Skeletal muscle tissue (tissue), 4 donors: ENCODE results near the gene C2orf92. TPM values are rescaled to one million over a fixed set of nuclear protein-coding genes. Genes with fewer than 3 reads are reported as not detected.

Experiments
- H3K27ac ChIP-seq: one replicate; pipeline ENCODE4 v1.7.0; 2013; ENCODE audit warnings: mild to moderate bottlenecking, low read depth, low read length, inconsistent platforms
- H3K27me3 ChIP-seq, 3 donors: one replicate each; pipeline ENCODE4 v1.7.0; 2013; ENCODE audit warnings: low read length in 3 of 3; ENCODE audit not compliant: control insufficient read depth in 3 of 3, insufficient read depth in 3 of 3
- H3K36me3 ChIP-seq, 3 donors: one replicate each; pipeline ENCODE4 v1.7.0; 2013; ENCODE audit warnings: low read length in 3 of 3; ENCODE audit not compliant: control insufficient read depth in 3 of 3, insufficient read depth in 3 of 3
- H3K4me1 ChIP-seq, 3 donors: one replicate each; pipeline ENCODE4 v1.7.0; 2013; ENCODE audit warnings: low read length in 3 of 3, mild to moderate bottlenecking in 3 of 3; ENCODE audit not compliant: control insufficient read depth in 3 of 3, insufficient read depth in 3 of 3
- H3K4me3 ChIP-seq, 3 donors: one replicate each; pipeline ENCODE4 v1.7.0; 2013; ENCODE audit warnings: low read length in 3 of 3
- H3K9ac ChIP-seq, 3 donors: one replicate each; pipeline ENCODE4 v1.7.0; 2013; ENCODE audit warnings: low read length in 3 of 3, mild to moderate bottlenecking in 3 of 3, moderate library complexity in 2 of 3, low read depth in 1 of 3
- H3K9me3 ChIP-seq, 3 donors: one replicate each; pipeline ENCODE4 v1.7.0; 2013; ENCODE audit warnings: low read length in 3 of 3; ENCODE audit not compliant: control insufficient read depth in 3 of 3
- total RNA-seq: library from RNA; depleted of rRNA; stranded (reverse); fragments of >200 nt; gene quantifications from one replicate; pipeline ENCODE4 v1.2.3, GENCODE V29; 2014
- donor health status: Osteomylitis.

The C2orf92 gene
- total RNA-seq, 1 donor from 2014 or later: 4.7 TPM

DNA sequence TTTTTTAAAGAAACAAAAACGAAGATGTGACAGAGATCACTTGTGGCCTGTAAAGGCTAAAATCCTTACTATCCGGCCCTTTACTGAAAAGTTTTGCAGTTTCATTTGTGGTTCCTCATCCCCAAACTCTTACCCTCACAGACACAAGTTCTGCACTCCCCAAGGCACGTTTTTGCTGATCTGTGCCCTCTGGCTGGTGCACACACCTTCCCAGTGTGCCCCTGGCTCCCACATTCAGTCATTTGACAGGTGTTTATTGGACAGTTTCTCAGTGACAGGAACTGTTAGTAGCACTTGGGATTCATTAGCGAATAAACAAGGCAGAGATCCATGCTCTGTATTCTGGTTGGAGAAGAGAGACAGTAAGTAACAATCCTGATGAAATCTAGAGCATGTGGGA lies 66.7 kb downstream of the C2orf92 start:
- Histone ChIP-seq H3K27me3 (peaks cover 0 to 2% (median 0%) of the 10 kb centered on the region in 3 donors), H3K4me3 (no peak overlapping the region), H3K27ac (no peak overlapping the region), H3K9ac (no peak overlapping the region), H3K4me1 (no peaks in the 10 kb centered on the region), H3K36me3 (no peaks in the 10 kb centered on the region), H3K9me3 (no peaks in the 10 kb centered on the region)

DNA sequence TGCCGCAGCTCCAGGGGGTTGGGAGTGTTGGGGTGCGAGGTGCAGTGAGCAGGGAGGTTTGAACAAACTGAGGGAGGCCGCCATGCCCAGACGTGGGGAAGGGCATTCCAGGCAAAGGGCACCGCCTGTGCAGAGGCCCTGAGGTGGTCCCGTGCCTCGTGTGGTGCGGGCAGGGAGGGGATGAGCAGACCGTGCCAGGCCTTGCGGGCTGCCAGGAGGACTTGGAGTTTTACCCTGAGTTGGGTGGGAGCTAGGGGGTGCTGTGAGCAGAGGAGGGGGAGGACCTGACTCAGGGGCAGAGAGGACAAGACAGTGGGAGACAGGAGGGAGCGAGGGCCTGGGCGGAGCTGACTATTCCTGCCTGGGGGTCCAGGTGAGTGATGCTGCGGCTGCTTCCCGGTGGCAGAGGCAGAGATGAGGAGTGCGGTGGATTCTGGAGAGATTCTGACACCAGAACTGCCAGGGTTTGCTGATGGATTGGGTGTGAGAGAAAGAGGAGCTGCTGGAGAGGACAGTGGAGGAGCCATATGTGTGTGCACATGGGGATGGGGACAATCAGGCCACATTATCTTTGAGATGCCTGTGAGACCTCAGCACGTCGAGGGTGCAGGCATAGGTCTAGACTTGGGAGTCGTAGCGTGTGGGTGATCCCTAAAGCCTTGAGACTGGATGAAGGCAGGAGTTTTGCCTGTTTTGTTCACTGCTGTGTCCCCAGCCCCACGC lies 67.3 kb downstream of the C2orf92 start:
- no peaks in the 10 kb centered on the region for H3K4me1 ChIP-seq
- H3K27ac ChIP-seq: no peak overlapping the region
- H3K36me3 ChIP-seq: no peaks in the 10 kb centered on the region
- no peaks in the 10 kb centered on the region for H3K9me3 ChIP-seq
- H3K27me3 ChIP-seq: peaks cover 0 to 2% (median 0%) of the 10 kb centered on the region in 3 donors
- no peak overlapping the region for H3K4me3 ChIP-seq
- no peak overlapping the region for H3K9ac ChIP-seq

DNA sequence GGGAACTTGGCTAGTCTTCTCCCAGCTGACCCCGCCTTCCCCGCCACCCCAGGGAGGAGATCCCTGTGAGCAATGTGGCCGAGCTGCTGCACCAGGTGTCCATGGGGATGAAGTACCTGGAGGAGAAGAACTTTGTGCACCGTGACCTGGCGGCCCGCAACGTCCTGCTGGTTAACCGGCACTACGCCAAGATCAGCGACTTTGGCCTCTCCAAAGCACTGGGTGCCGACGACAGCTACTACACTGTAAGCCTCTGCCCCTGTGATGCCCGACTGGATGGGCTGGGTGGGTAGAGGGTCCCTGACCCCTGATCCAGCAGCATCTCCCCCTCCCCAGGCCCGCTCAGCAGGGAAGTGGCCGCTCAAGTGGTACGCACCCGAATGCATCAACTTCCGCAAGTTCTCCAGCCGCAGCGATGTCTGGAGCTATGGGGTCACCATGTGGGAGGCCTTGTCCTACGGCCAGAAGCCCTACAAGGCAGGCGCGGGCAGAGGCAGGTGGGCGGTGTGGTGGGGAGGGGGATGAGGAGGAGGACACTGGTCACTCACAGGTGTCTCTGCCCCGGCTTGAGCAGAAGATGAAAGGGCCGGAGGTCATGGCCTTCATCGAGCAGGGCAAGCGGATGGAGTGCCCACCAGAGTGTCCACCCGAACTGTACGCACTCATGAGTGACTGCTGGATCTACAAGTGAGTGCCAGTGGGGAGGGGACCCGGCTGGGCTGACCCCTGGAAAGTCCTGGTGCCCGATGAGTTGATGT lies 68.1 kb downstream of the C2orf92 start:
- Histone ChIP-seq H3K36me3 (no peaks in the 10 kb centered on the region), H3K4me3 (no peak overlapping the region), H3K4me1 (no peaks in the 10 kb centered on the region), H3K27ac (no peak overlapping the region), H3K27me3 (peaks cover 0 to 2% (median 0%) of the 10 kb centered on the region in 3 donors), H3K9ac (no peak overlapping the region), H3K9me3 (no peaks in the 10 kb centered on the region)

DNA sequence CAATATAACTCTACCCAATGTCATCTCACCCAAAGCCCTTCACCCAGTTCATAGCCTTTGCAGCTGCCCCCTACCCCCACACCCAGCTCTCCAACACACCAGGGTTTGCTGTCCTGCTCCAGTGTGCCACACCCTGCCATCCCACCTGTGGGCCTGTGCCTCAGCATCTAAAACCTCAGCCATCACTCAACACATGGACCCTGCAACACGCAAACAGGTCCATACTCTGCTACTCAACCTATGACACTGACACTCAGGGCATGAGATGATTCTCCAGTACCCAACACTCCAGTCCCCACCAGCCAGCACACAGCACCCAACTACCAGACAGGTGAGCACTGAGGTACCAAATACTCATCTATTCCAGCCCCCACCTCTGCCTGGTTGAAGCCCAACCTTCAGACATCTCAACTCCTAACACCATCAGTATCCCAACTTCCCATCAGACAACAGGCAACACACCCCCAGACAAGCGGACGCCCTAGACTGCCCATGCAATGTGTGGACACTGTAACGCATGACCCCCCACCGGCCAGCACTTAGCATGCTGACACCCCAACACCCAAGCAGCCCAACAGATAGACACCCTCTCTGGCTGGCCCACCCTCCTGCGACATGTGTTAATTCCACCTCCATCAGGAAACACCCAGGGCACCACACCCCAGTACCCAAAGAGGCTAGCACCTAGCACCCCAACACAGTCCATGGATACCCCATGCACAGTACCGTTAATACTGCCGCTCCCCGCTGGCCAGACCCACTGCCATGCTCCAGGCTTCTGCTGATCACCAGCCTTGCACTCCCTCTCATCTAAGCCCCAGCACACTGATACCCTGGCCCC lies 68.9 kb downstream of the C2orf92 start:
- Histone ChIP-seq H3K4me1 (no peaks in the 10 kb centered on the region), H3K27me3 (peaks cover 0 to 2% (median 0%) of the 10 kb centered on the region in 3 donors), H3K9ac (no peak overlapping the region), H3K9me3 (no peaks in the 10 kb centered on the region), H3K4me3 (no peak overlapping the region), H3K27ac (no peak overlapping the region), H3K36me3 (no peaks in the 10 kb centered on the region)

DNA sequence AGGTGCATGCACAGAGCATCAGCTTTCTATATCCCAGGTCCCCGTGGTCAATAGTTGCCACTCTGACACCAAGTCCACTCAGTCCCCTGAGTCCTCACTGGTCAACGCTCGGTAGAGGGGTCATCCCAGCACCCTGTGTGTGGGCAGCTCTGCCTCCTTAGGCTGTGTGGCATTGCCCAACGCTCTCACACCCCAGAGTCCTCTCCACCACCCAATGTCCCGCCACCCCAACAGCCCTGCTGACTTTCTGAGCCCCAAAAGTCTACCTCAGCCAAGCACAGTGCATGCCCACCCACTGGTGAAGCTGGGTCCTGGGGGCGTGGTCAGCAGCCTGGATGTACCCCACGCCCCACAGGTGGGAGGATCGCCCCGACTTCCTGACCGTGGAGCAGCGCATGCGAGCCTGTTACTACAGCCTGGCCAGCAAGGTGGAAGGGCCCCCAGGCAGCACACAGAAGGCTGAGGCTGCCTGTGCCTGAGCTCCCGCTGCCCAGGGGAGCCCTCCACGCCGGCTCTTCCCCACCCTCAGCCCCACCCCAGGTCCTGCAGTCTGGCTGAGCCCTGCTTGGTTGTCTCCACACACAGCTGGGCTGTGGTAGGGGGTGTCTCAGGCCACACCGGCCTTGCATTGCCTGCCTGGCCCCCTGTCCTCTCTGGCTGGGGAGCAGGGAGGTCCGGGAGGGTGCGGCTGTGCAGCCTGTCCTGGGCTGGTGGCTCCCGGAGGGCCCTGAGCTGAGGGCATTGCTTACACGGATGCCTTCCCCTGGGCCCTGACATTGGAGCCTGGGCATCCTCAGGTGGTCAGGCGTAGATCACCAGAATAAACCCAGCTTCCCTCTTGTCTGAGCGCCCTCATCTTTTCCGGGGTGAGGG lies 69.7 kb downstream of the C2orf92 start:
- H3K27ac ChIP-seq: no peak overlapping the region
- H3K27me3 ChIP-seq: peaks cover 0 to 2% (median 0%) of the 10 kb centered on the region in 3 donors

DNA sequence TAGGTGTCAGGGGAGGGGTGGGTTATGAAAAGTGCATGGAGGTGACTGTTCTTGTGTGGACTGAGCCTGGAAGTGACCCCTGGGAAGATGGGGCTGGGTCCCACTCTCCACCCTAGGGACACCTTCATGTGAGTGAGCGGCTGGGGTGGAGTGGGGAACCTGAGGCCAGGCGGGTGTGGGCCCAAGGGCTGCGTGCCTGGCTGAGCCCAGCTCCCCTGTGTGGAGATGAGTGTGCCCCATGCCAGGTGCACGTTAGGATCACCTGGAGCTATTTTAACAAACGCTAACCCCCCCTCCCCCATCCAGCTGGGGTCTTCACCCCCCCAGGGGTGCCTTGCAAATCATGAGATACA lies 70.4 kb downstream of the C2orf92 start:
- Histone ChIP-seq H3K36me3 (peaks cover 3 to 6% (median 5%) of the 10 kb centered on the region in 3 donors), H3K9ac (no peak overlapping the region), H3K27ac (no peak overlapping the region), H3K9me3 (no peaks in the 10 kb centered on the region), H3K27me3 (peaks cover 0 to 2% (median 0%) of the 10 kb centered on the region in 3 donors), H3K4me3 (no peak overlapping the region), H3K4me1 (no peaks in the 10 kb centered on the region)

More for the DNA sequence above, 69.7 kb downstream of the C2orf92 start:
- peaks cover under 1 to 3% (median 2%) of the 10 kb centered on the region in 3 donors for H3K36me3 ChIP-seq
- H3K9me3 ChIP-seq: no peaks in the 10 kb centered on the region
- H3K4me1 ChIP-seq: no peaks in the 10 kb centered on the region
- H3K9ac ChIP-seq: no peak overlapping the region
- H3K4me3 ChIP-seq: no peak overlapping the region

DNA sequence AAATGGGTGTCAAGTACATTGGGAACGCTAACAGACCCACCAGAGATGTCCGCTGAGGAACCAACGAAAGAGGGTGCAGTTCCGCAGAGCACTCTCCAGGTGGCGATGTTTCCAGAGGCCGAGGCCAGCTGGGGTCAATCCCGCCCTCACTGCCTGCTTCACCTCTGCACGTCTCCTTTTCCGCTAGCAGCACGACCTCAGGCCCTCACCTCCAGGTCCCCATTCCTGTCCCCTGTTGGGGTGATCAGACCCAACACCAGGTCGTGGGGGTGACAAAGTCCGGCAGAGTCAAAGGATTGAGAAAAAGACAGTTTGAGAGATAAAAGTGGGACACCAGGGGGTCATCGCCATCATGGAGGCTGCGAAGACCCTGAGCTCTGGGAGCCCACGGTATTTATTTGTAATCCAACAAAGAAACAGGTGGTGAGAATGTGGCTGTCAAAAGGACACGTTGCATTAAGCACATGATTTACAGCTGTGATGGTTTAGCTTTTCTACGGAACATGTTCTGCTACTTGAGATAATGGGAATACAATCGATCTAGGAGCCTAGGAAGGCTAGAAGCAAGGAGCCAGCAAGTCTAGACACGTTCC lies 71.2 kb downstream of the C2orf92 start:
- Histone ChIP-seq H3K9ac (no peak overlapping the region), H3K9me3 (no peaks in the 10 kb centered on the region), H3K27ac (no peak overlapping the region), H3K27me3 (peaks cover 0 to 2% (median 0%) of the 10 kb centered on the region in 3 donors), H3K36me3 (peaks cover 3 to 8% (median 6%) of the 10 kb centered on the region in 3 donors), H3K4me1 (no peaks in the 10 kb centered on the region), H3K4me3 (no peak overlapping the region)

DNA sequence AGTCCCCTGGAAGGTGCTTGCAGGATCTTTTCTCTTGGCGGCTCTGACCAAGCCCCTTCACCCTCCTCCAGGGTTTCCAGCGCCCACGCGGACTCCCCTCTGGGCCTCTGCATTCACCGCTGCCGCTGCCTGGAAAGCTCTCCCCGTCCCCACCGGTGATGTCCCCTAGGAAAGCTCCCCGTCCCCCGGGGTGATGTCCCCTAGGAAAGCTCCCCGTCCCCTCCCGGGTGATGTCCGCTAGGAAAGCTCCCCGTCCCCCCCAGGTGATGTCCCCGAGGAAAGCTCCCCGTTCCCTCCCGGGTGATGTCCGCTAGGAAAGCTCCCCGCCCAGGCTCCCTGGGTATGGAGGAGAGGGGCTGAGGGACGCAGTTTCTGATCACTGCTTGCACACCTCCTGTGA lies 71.7 kb downstream of the C2orf92 start:
- Histone ChIP-seq H3K9me3 (no peaks in the 10 kb centered on the region), H3K4me3 (no peak overlapping the region), H3K36me3 (peaks cover 3 to 12% (median 6%) of the 10 kb centered on the region in 3 donors), H3K9ac (no peak overlapping the region), H3K27me3 (peaks cover 0 to 2% (median 0%) of the 10 kb centered on the region in 3 donors), H3K27ac (no peak overlapping the region), H3K4me1 (no peaks in the 10 kb centered on the region)

DNA sequence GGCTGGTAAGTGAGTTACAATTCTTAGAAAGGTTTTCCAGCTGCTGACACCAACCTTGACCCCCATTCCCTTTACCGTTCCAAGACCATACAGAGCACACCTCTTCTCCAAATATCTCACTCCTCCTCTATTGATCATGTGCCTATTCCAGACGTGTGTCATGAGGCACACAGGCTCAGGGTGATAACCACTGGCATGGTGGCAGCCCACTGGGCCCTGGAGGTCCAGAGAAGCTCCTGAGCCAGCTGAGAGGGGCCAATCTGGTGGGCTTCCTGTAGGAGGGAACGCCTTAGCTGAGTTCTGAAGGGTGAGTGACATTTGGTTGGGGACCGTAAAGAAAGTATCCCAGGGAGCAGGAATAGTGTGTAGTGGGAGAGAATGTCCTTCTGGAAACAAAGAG lies 72.2 kb downstream of the C2orf92 start:
- H3K4me1 ChIP-seq: no peaks in the 10 kb centered on the region
- H3K4me3 ChIP-seq: no peak overlapping the region
- peaks cover 0 to 2% (median 0%) of the 10 kb centered on the region in 3 donors for H3K27me3 ChIP-seq
- no peaks in the 10 kb centered on the region for H3K9me3 ChIP-seq
- H3K36me3 ChIP-seq: peaks cover 3 to 12% (median 6%) of the 10 kb centered on the region in 3 donors
- no peak overlapping the region for H3K9ac ChIP-seq
- no peak overlapping the region for H3K27ac ChIP-seq
